HL-60 (cell line): ENCODE measurements around the gene RAB11B.
"Not testable (repeated sequence)": the region's sequence is repeated elsewhere in the genome, so short reads cannot be mapped to it uniquely, and the experiment has no call there.

ENCODE experiments used
- DNase-seq, 2 experiments: peaks; one replicate each; pipeline ENCODE4 v3.0.0-alpha.2; 2010 to 2020; ENCODE audit warnings: low read depth in 1 of 2, low spot score in 1 of 2
- H3K27ac ChIP-seq: fragments of 250-450 bp; sonication (Bioruptor Pico); replicated peaks from 2 replicates; pipeline ENCODE4 v1.5.1; 2020; ENCODE audit warnings: mild to moderate bottlenecking, moderate library complexity
- H3K27me3 ChIP-seq: fragments of 250-450 bp; sonication (Bioruptor Pico); 2 replicates; pipeline ENCODE4 v1.5.1; 2021; ENCODE audit warnings: mild to moderate bottlenecking, moderate library complexity; ENCODE audit not compliant: insufficient read depth, poor library complexity, severe bottlenecking
- H3K4me3 ChIP-seq: replicated peaks from 2 replicates; pipeline ENCODE4 v1.5.1; 2011; ENCODE audit warnings: mild to moderate bottlenecking, control low read depth, low read length; ENCODE audit not compliant: insufficient read depth
- CTCF ChIP-seq: IDR thresholded peaks from one replicate; pipeline ENCODE4 v1.5.1; 2011; ENCODE audit warnings: low read length, control low read depth, inconsistent platforms; ENCODE audit not compliant: insufficient read depth
- GABPA ChIP-seq: IDR thresholded peaks from 2 replicates; pipeline ENCODE4 v1.6.1; 2012; ENCODE audit warnings: low read depth
- POLR2AphosphoS5 ChIP-seq: IDR thresholded peaks from 2 replicates; pipeline ENCODE4 v1.6.1; 2012; ENCODE audit warnings: low read depth
- REST ChIP-seq: IDR thresholded peaks from 2 replicates; pipeline ENCODE4 v1.6.1; 2012; ENCODE audit warnings: low read depth; ENCODE audit not compliant: insufficient replicate concordance
- SPI1 ChIP-seq: IDR thresholded peaks from 2 replicates; pipeline ENCODE4 v1.6.1; 2012; ENCODE audit warnings: low read depth, mild to moderate bottlenecking, borderline replicate concordance

Gene RAB11B

GRCh38 chr19:8376373-8376974, 13.7 kb upstream of the RAB11B start:
- H3K27me3 ChIP-seq, H3K4me3 ChIP-seq, H3K27ac ChIP-seq, DNase-seq: not testable (repeated sequence)

GRCh38 chr19:8377598-8377997, 12.6 kb upstream of the RAB11B start:
- Histone ChIP-seq H3K4me3 (no peak overlapping the region), H3K27ac (no peak overlapping the region)
- no peak for TF ChIP-seq REST
- TF ChIP-seq CTCF = no peak

GRCh38 chr19:8379156-8379891, 10.8 kb upstream of the RAB11B start:
- not testable (repeated sequence) for H3K27me3 ChIP-seq, H3K4me3 ChIP-seq, DNase-seq, H3K27ac ChIP-seq

More at GRCh38 chr19:8377598-8377997, 12.6 kb upstream of the RAB11B start:
- no peaks in the 10 kb centered on the region for H3K27me3 ChIP-seq
- DNase-seq = no peak

- H3K27ac ChIP-seq = peak overlapping the region; percentile 59
- TF ChIP-seq POLR2AphosphoS5 = peak; percentile 38; the same call in 1 of the 2 replicates
- H3K27me3 ChIP-seq, H3K4me3 ChIP-seq: not testable (repeated sequence)
- peak; percentile 32 to 85 for DNase-seq
These were observed 5.6 kb upstream of the RAB11B start for GRCh38 chr19:8384569-8384968.

GRCh38 chr19:8385103-8385502, 5.1 kb upstream of the RAB11B start:
- H3K27ac ChIP-seq = peak overlapping the region; percentile 59
- H3K27me3 ChIP-seq, H3K4me3 ChIP-seq: not testable (repeated sequence)
- peak in 1 of 2 experiments; percentile 23 for DNase-seq

- not testable (repeated sequence) for H3K4me3 ChIP-seq, DNase-seq, H3K27me3 ChIP-seq
- peak overlapping the region; percentile 59 for H3K27ac ChIP-seq
These were observed 4.6 kb upstream of the RAB11B start for GRCh38 chr19:8385566-8385965.

- H3K27ac ChIP-seq, DNase-seq, H3K4me3 ChIP-seq: not testable (repeated sequence)
These were observed 3.7 kb upstream of the RAB11B start for GRCh38 chr19:8386419-8386818.

GRCh38 chr19:8386990-8387389, 3.2 kb upstream of the RAB11B start:
- TF ChIP-seq POLR2AphosphoS5 = no peak
- TF ChIP-seq REST = no peak
- no peak for TF ChIP-seq SPI1
- TF ChIP-seq CTCF = no peak
- no peak for TF ChIP-seq GABPA
- DNase-seq = no peak
- Histone ChIP-seq H3K27me3 (no peaks in the 10 kb centered on the region), H3K27ac (no peak overlapping the region), H3K4me3 (no peak overlapping the region)

More at GRCh38 chr19:8386419-8386818, 3.7 kb upstream of the RAB11B start:
- H3K27me3 ChIP-seq = not testable (repeated sequence)
